ENCODE measurements around the gene PUM2.
"Not testable (repeated sequence)": the region's sequence is repeated elsewhere in the genome, so short reads cannot be mapped to it uniquely, and the experiment has no call there.

The PUM2 gene

GRCh38 chr2:20368706-20369105, 18.1 kb upstream of the PUM2 start:
- DNase-seq, result no peak

DNA sequence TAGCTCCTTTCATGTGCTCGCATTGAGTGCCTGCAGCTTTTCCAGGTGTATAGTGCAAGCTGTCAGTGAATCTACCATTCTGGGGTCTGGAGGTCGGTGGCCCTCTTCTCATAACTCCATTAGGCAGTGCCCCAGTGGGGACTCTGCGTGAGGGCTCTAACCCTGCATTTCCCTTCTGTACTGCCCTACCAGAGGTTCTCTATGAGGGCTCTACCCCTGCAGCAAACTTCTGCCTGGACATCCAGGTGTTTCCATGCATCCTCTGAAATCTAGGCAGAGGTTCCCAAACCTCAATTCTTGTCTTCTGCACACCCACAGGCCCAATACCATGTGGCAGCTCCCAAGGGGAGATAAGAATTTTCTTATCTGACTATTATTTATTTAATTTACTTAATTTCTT, 17.3 kb upstream of the PUM2 start:
- not testable (repeated sequence) for DNase-seq

- DNase-seq, result no peak
Measured at GRCh38 chr2:20366672-20367116, 16.1 kb upstream of the PUM2 start.

DNA sequence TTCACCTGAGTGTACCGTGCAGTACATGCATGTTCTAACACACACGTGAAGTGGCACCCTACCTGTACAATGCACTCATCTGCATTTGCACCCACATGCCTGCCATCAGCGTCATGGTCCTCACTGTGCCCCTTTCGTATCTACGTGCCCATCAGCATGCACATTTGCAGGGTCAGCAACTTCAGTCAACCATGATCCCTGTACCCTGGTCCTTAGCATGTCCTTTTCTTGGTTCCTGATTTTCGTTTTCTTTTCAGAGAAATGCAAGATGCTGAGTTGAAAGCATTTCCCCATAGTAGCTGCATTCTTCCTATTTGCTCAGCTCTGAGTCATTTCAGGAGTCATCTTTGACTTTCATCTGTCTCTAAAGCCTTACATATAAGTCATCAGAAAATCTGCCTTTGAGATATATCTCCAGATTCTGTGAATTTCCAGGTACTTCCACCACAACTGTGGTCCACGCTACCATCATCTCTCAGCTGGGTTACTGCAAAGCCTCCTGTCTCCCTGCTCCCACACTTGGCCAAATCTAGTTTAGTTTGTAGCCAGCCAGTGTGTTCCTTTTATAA, 14.7 kb upstream of the PUM2 start:
- peak; percentile 71 for DNase-seq

DNA sequence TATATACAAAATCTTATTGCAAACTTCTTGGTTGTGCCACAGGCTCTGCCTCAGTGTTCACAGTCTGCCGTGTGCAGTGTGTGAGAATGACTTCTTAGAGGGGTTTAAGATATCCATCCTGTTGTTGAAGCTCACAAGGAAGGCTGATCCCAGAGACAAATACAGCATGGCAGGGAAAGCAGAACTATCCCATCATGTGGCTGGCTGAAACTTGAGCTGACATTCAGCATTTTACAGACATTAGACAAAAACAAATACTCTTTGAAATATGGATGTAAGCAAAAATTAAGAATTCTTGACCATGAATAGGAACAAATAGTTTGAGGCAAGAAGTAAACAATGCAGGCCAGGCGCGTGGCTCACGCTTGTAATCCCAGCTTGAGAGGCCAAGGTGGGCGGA, 12.9 kb upstream of the PUM2 start:
- no peak for DNase-seq

GRCh38 chr2:20362701-20363435, 12.2 kb upstream of the PUM2 start:
- DNase-seq, result no peak

DNA sequence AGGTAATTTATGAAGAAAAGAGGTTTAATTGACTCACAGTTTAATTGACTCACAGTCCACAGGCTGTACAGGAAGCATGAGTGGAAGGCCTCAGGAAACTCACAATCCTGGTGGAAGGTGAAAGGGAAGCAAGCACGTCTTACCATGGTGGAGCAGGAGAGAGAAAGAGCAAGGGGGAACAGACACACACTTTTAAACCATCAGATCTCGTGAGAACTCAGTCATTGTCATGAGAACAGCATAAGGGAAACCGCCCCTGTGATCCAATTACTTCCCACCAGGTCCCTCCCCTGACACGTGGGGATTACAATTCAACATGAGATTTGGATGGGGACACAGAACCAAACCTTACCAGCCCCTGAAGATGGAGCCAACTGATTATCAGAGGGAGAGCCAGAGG, 11.2 kb upstream of the PUM2 start:
- no peak for DNase-seq

DNA sequence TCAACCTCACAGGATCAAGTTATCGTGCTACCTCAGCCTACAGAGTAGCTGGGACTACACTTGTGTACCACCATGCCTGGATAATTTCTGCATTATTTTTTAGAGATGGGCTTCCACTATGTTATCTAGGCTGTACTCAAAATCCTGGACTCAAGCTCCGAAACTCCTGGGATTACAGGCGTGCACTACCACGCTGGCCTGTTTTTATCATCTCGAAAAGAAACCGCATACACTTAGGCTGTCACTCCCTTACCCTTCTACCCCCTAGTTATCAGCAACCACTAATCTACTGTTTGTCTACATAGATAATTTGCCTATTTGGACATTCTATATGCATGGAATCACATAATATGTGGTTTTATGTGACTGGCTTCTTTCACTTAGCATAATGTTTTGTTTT, 8.5 kb upstream of the PUM2 start:
- DNase-seq, result no peak

- no peak for DNase-seq
Measured at GRCh38 chr2:20357638-20358389, 7.2 kb upstream of the PUM2 start.

GRCh38 chr2:20356042-20356441, 5.4 kb upstream of the PUM2 start:
- peak; percentile 85 for DNase-seq

GRCh38 chr2:20355131-20355530, 4.5 kb upstream of the PUM2 start:
- peak; percentile 65 for DNase-seq

- DNase-seq, result no peak
Measured at GRCh38 chr2:20353241-20353992, 2.8 kb upstream of the PUM2 start.

GRCh38 chr2:20352581-20353216, 2.1 kb upstream of the PUM2 start:
- no peak for DNase-seq

GRCh38 chr2:20352230-20352578, 1.6 kb upstream of the PUM2 start:
- DNase-seq, result no peak

- no peak for DNase-seq
Measured at GRCh38 chr2:20351555-20352229, 1.0 kb upstream of the PUM2 start.

DNA sequence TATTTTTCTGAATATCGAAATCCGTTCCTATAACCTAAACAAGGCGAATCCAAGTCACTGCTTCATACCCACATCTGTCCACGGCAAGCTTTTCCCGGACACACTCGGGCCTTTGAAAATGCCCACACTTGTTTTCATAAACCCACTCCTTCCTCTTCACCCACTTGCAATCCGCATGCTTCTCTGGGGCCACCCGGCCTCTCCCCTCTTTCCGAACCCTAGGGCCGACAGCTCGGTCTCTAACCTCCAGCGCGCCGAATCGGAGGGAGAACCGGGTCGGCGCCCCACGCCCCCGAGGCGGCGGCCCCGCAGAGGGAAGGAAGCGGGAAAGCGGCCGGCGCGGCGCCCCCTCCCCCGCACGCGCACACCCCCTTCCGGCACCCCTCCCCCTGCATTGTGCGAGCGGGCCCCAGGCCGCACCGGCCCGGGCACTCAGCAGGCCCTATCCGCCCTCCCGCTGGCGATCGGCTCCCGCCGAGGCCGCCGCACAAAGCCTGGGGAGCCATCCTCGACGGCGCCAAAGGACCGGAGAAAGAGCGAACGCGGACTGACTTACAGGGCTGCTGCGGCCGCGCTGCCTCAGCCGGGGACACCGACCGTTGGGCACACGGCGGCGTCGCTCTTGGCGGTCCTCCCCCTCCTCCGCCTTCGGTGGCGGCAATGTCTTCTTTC, 467 bp downstream of the PUM2 start:
- peak; percentile 53 for DNase-seq

- no peak for DNase-seq
Measured at GRCh38 chr2:20349513-20349921, 1.1 kb downstream of the PUM2 start.

DNA sequence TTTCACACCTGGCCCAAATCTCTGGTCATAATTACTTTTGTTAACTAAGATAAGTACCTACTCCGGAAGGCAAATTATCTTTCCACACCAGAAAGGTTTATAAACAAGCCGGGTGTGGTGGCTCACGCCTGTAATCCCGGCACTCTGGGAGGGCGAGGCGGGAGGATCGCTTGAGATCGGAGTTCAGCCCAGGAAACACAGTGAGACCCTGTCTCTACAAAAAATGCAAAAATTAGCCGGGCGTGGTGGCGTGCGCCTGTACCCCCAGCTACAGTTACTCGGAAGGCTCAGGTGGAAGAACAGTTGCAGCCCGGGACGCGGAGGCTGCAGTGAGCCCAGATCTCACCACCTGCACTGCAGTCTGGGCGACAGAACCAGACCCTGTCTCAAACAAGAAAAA, 2.1 kb downstream of the PUM2 start:
- DNase-seq, result no peak

DNA sequence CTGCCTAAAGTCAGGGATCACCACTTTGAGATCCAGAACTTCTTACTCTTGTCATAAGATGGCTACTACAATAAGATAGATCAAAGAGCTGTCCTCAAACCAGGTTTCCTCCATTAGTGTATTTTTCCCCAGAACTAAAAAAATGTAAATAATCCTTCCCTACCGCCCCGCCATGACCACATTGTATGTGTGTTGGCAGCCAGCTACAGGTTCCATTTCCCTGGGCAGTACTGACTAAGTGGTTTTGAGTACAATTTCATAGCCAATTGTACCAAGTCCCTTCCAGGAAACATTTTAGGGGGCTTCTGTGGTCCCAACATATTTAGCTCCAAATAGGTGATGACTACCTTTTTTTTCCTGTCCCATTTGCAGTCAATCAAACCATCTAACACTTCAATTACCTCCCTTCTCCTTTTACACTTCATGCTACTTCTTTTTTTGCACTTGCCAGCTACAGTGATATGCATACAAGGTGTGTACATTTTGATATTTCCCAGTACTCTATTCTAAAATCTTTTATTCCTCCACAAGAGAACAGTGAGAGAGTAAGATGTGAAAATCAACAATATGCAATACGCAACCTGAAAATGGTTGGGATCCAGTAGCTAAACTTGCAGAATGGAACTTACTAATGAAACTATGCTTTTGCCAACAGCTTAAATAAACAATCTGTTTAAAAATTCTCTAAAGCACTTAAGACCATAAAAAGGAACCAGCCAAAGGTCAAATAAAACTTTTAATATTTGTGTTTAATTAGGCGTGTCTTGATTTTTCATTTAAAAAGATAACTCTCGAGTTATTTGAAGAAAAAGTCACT, 3.9 kb downstream of the PUM2 start:
- DNase-seq, result no peak

- peak; percentile 17 for DNase-seq
Measured at GRCh38 chr2:20343128-20343527, 7.5 kb downstream of the PUM2 start.

DNA sequence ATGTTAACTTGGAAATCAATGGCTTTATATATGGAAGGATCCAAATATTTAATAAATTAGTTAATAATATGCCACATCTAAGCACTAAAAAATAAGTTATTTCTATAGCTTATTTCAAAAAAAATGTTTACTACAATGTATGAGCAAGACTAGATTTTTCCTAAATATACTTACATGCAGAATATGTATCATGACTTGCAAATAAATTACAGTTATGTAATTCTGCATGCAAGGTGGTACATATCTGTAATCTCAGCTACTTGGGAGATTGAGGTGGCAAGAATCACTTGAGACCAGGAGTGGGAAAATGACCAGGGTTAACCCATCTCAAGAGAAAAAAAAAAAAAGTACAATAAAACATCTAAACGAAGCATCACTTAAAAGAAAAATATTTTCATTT, 11.6 kb downstream of the PUM2 start:
- DNase-seq, result no peak
